ENCODE results near the gene RNF223. TPM values are rescaled to one million over a fixed set of nuclear protein-coding genes. Genes with fewer than 3 reads are reported as not detected.

Gene RNF223
- total RNA-seq, 1 experiment from 2014 or later = 5.0 TPM

GRCh38 chr1:1091344-1092148 is 17.4 kb upstream of the RNF223 start:
- CTCF ChIA-PET = no interaction called here
- no peaks in the 10 kb centered on the region for H3K27me3 Mint-ChIP-seq (ENCODE audit: unreplicated experiment)
- TF ChIP-seq CTCF (IDR thresholded peaks at IDR 0.05; ENCODE audit: unreplicated experiment) = no peak
- no peak overlapping the region for H3K27ac Mint-ChIP-seq (ENCODE audit: unreplicated experiment)
- no peak overlapping the region for H3K4me3 Mint-ChIP-seq (ENCODE audit: low read depth, unreplicated experiment)
- peaks cover 30% of the 10 kb centered on the region for H3K36me3 Mint-ChIP-seq (ENCODE audit: insufficient read depth, unreplicated experiment)
- no peaks in the 10 kb centered on the region for H3K9me3 Mint-ChIP-seq (ENCODE audit: low read depth, unreplicated experiment)
- no peaks in the 10 kb centered on the region for H3K4me1 Mint-ChIP-seq (ENCODE audit: low read depth, unreplicated experiment)
- DNase-seq = no peak
- intact Hi-C loops (cut with micrococcal nuclease; ENCODE audit: unreplicated experiment) = no loop called here
- no TSS peak for BruUV-seq (replicated peaks)

GRCh38 chr1:1090424-1091343 is 16.6 kb upstream of the RNF223 start:
- Mint-ChIP-seq H3K36me3 (ENCODE audit: insufficient read depth, unreplicated experiment) (peaks cover 30% of the 10 kb centered on the region), H3K9me3 (ENCODE audit: low read depth, unreplicated experiment) (no peaks in the 10 kb centered on the region), H3K4me1 (ENCODE audit: low read depth, unreplicated experiment) (no peaks in the 10 kb centered on the region), H3K4me3 (ENCODE audit: low read depth, unreplicated experiment) (no peak overlapping the region), H3K27me3 (ENCODE audit: unreplicated experiment) (no peaks in the 10 kb centered on the region), H3K27ac (ENCODE audit: unreplicated experiment) (no peak overlapping the region)
- CTCF ChIA-PET = no interaction called here
- intact Hi-C loops (cut with micrococcal nuclease; ENCODE audit: unreplicated experiment) = no loop called here
- TF ChIP-seq CTCF (IDR thresholded peaks at IDR 0.05; ENCODE audit: unreplicated experiment) = no peak
- BruUV-seq (replicated peaks) = no TSS peak
- DNase-seq = no peak

GRCh38 chr1:1089731-1090423 is 15.8 kb upstream of the RNF223 start:
- Mint-ChIP-seq H3K4me3 (ENCODE audit: low read depth, unreplicated experiment) (no peak overlapping the region), H3K9me3 (ENCODE audit: low read depth, unreplicated experiment) (no peaks in the 10 kb centered on the region), H3K36me3 (ENCODE audit: insufficient read depth, unreplicated experiment) (peaks cover 30% of the 10 kb centered on the region), H3K4me1 (ENCODE audit: low read depth, unreplicated experiment) (no peaks in the 10 kb centered on the region), H3K27ac (ENCODE audit: unreplicated experiment) (no peak overlapping the region), H3K27me3 (ENCODE audit: unreplicated experiment) (no peaks in the 10 kb centered on the region)
- no peak for DNase-seq
- CTCF ChIA-PET = no interaction called here
- intact Hi-C loops (cut with micrococcal nuclease; ENCODE audit: unreplicated experiment) = no loop called here
- no peak for TF ChIP-seq CTCF (IDR thresholded peaks at IDR 0.05; ENCODE audit: unreplicated experiment)
- no TSS peak for BruUV-seq (replicated peaks)

GRCh38 chr1:1088801-1089680 is 14.9 kb upstream of the RNF223 start:
- no peak for TF ChIP-seq CTCF (IDR thresholded peaks at IDR 0.05; ENCODE audit: unreplicated experiment)
- DNase-seq = no peak
- no peaks in the 10 kb centered on the region for H3K4me1 Mint-ChIP-seq (ENCODE audit: low read depth, unreplicated experiment)
- intact Hi-C loops (cut with micrococcal nuclease; ENCODE audit: unreplicated experiment) = no loop called here
- CTCF ChIA-PET = no interaction called here
- BruUV-seq (replicated peaks) = no TSS peak
- H3K4me3 Mint-ChIP-seq (ENCODE audit: low read depth, unreplicated experiment) = no peak overlapping the region
- H3K9me3 Mint-ChIP-seq (ENCODE audit: low read depth, unreplicated experiment) = no peaks in the 10 kb centered on the region
- no peaks in the 10 kb centered on the region for H3K27me3 Mint-ChIP-seq (ENCODE audit: unreplicated experiment)
- peaks cover 25% of the 10 kb centered on the region for H3K36me3 Mint-ChIP-seq (ENCODE audit: insufficient read depth, unreplicated experiment)
- no peak overlapping the region for H3K27ac Mint-ChIP-seq (ENCODE audit: unreplicated experiment)

Measured in Calu3 (cell line).